ENCODE data around the gene NDUFS7.

- TF ChIP-seq, protein P1, sequence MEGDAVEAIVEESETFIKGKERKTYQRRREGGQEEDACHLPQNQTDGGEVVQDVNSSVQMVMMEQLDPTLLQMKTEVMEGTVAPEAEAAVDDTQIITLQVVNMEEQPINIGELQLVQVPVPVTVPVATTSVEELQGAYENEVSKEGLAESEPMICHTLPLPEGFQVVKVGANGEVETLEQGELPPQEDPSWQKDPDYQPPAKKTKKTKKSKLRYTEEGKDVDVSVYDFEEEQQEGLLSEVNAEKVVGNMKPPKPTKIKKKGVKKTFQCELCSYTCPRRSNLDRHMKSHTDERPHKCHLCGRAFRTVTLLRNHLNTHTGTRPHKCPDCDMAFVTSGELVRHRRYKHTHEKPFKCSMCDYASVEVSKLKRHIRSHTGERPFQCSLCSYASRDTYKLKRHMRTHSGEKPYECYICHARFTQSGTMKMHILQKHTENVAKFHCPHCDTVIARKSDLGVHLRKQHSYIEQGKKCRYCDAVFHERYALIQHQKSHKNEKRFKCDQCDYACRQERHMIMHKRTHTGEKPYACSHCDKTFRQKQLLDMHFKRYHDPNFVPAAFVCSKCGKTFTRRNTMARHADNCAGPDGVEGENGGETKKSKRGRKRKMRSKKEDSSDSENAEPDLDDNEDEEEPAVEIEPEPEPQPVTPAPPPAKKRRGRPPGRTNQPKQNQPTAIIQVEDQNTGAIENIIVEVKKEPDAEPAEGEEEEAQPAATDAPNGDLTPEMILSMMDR (IDR thresholded peaks at IDR 0.05): no peak
- TF ChIP-seq POLR2A (IDR thresholded peaks at IDR 0.05): no peak
These were observed 12.5 kb downstream of the NDUFS7 start for GRCh38 chr19:1396019-1396767.
